Caco-2 (cell line): Measurements from ENCODE around the gene ARHGAP4. TPM values are rescaled to one million over a fixed set of nuclear protein-coding genes. Genes with fewer than 3 reads are reported as not detected.

Experiments
- BruUV-seq: library from RNA; stranded (reverse); fragments of 400-500 nt; replicated peaks from 2 replicates; lab custom pipeline; 2021; lab: Mats Ljungman, UMichigan
- CTCF ChIA-PET: fragments of 300-600 bp; sonication (Branson Sonifier 250); formaldehyde crosslinking; loops from one replicate; lab custom pipeline; 2022; ENCODE audit warnings: antibody characterized with exemption; lab: Charles Lee
- POLR2A ChIA-PET: fragments of 300-600 bp; sonication (Branson Sonifier 250); formaldehyde crosslinking; loops from one replicate; lab custom pipeline; 2022; ENCODE audit warnings: antibody characterized with exemption; lab: Charles Lee
- DNase-seq, 2 experiments: peaks; one replicate each; pipeline versions ENCODE4 v3.0.0 to v3.0.0-alpha.2; 2020 to 2022
- H3K27me3 ChIP-seq: replicated peaks from 2 replicates; pipeline ENCODE4 v1.6.0; 2011; ENCODE audit warnings: low read length; ENCODE audit not compliant: control insufficient read depth, insufficient read depth
- H3K36me3 ChIP-seq: 2 replicates; pipeline ENCODE4 v1.5.1; 2011; ENCODE audit warnings: low read length; ENCODE audit not compliant: control insufficient read depth, insufficient read depth
- H3K4me1 ChIP-seq: fragments of 250-450 bp; sonication (Bioruptor Pico); 2 replicates; pipeline ENCODE4 v1.5.1; 2020; ENCODE audit warnings: mild to moderate bottlenecking
- H3K4me3 ChIP-seq: 2 replicates; pipeline ENCODE4 v1.5.1; 2011; ENCODE audit warnings: low read depth, mild to moderate bottlenecking, control low read depth, low read length
- H3K9me3 ChIP-seq: fragments of 250-450 bp; sonication (Bioruptor Pico); 2 replicates; pipeline ENCODE4 v1.5.1; 2020; ENCODE audit warnings: mild to moderate bottlenecking, moderate library complexity
- H3K27ac Mint-ChIP-seq: one replicate; pipeline ENCODE4 v1.8.0; 2022; ENCODE audit warnings: mixed read lengths; ENCODE audit not compliant: unreplicated experiment
- H3K27me3 Mint-ChIP-seq: one replicate; pipeline ENCODE4 v1.8.0; 2022; ENCODE audit warnings: mixed read lengths; ENCODE audit not compliant: insufficient read depth, unreplicated experiment
- H3K36me3 Mint-ChIP-seq: one replicate; pipeline ENCODE4 v1.8.0; 2022; ENCODE audit warnings: mild to moderate bottlenecking, mixed read lengths; ENCODE audit not compliant: insufficient read depth, unreplicated experiment
- H3K4me1 Mint-ChIP-seq: one replicate; pipeline ENCODE4 v1.8.0; 2022; ENCODE audit warnings: low read depth, mixed read lengths; ENCODE audit not compliant: unreplicated experiment
- H3K4me3 Mint-ChIP-seq: one replicate; pipeline ENCODE4 v1.8.0; 2022; ENCODE audit warnings: mild to moderate bottlenecking, moderate library complexity, mixed read lengths; ENCODE audit not compliant: unreplicated experiment
- H3K9me3 Mint-ChIP-seq: one replicate; pipeline ENCODE4 v1.8.0; 2022; ENCODE audit warnings: mixed read lengths; ENCODE audit not compliant: unreplicated experiment
- CTCF ChIP-seq, 2 experiments: fragments of 200-600 bp in 1 of 2; IDR thresholded peaks; 1 replicate in 1 of 2; 2 replicates in 1 of 2; pipeline versions ENCODE4 v1.5.1 to v1.8.0; 2011 to 2022; ENCODE audit warnings: antibody characterized with exemption in 1 of 2, control low read depth in 1 of 2, inconsistent platforms in 1 of 2, low read depth in 1 of 2, low read length in 1 of 2, mild to moderate bottlenecking in 1 of 2, moderate library complexity in 1 of 2; ENCODE audit not compliant: insufficient read depth in 1 of 2, severe bottlenecking in 1 of 2, unreplicated experiment in 1 of 2
- intact Hi-C: fragments of 100-400 bp; cut with micrococcal nuclease; formaldehyde crosslinking; loops from one replicate; pipeline ENCODE4 v1.10.0; 2022; ENCODE audit not compliant: unreplicated experiment
- total RNA-seq: library from RNA; stranded (reverse); gene quantifications from 2 replicates; pipeline ENCODE4 v1.2.3, GENCODE V29; 2022

The ARHGAP4 gene
- total RNA-seq, 1 experiment from 2014 or later, result 15.7 TPM

- POLR2A ChIA-PET, result no interaction called here
- TF ChIP-seq CTCF (IDR thresholded peaks at IDR 0.05; ENCODE audit: insufficient read depth in 1 of 2, low read depth in 1 of 2, low read length in 1 of 2, severe bottlenecking in 1 of 2, unreplicated experiment in 1 of 2), result no peak
- Histone ChIP-seq H3K4me1 (0 out of 2 replicates have a peak, but pooled peaks cover 6% of the 10 kb centered on the region), H3K9me3 (no peaks in the 10 kb centered on the region), H3K36me3 (no peaks in the 10 kb centered on the region), H3K27me3 (no peaks in the 10 kb centered on the region), H3K4me3 (no peak overlapping the region)
- Mint-ChIP-seq H3K4me1 (peaks cover 5% of the 10 kb centered on the region), H3K9me3 (no peaks in the 10 kb centered on the region), H3K27me3 (no peaks in the 10 kb centered on the region), H3K27ac (no peak overlapping the region), H3K4me3 (no peak overlapping the region), H3K36me3 (peaks cover 7% of the 10 kb centered on the region)
- CTCF ChIA-PET, result no interaction called here
- no peak for DNase-seq
- intact Hi-C loops, result no loop called here
- no TSS peak for BruUV-seq
Measured at GRCh38 chrX:153941336-153942252, 15.5 kb upstream of the ARHGAP4 start.

- intact Hi-C loops, result no loop called here
- Histone ChIP-seq H3K4me1 (0 out of 2 replicates have a peak, but pooled peaks cover 6% of the 10 kb centered on the region), H3K36me3 (no peaks in the 10 kb centered on the region), H3K27me3 (no peaks in the 10 kb centered on the region), H3K4me3 (no peak overlapping the region), H3K9me3 (no peaks in the 10 kb centered on the region)
- no peak for DNase-seq
- H3K4me3 Mint-ChIP-seq, result no peak overlapping the region
- peaks cover 6% of the 10 kb centered on the region for H3K36me3 Mint-ChIP-seq
- H3K4me1 Mint-ChIP-seq, result peaks cover 5% of the 10 kb centered on the region
- BruUV-seq, result no TSS peak
- ChIA-PET POLR2A (interaction anchor here (0.6 kb wide), 1 partner anchor 11 kb away, joined by 3 read pairs; no protein-coding TSS in a partner anchor), CTCF (interaction anchor here (0.7 kb wide), 1 partner anchor 197 kb away, joined by 3 read pairs; no protein-coding TSS in a partner anchor)
- H3K27me3 Mint-ChIP-seq, result no peaks in the 10 kb centered on the region
- no peak overlapping the region for H3K27ac Mint-ChIP-seq
- TF ChIP-seq CTCF (IDR thresholded peaks at IDR 0.05; ENCODE audit: insufficient read depth in 1 of 2, low read depth in 1 of 2, low read length in 1 of 2, severe bottlenecking in 1 of 2, unreplicated experiment in 1 of 2), result no peak
- no peaks in the 10 kb centered on the region for H3K9me3 Mint-ChIP-seq
Measured at GRCh38 chrX:153939573-153939972, 13.5 kb upstream of the ARHGAP4 start.

GRCh38 chrX:153938226-153938786 lies 12.2 kb upstream of the ARHGAP4 start:
- Mint-ChIP-seq H3K4me3 (no peak overlapping the region), H3K4me1 (peaks cover 5% of the 10 kb centered on the region), H3K36me3 (peaks cover 6% of the 10 kb centered on the region), H3K27ac (no peak overlapping the region), H3K27me3 (no peaks in the 10 kb centered on the region), H3K9me3 (no peaks in the 10 kb centered on the region)
- Histone ChIP-seq H3K36me3 (no peaks in the 10 kb centered on the region), H3K4me3 (no peak overlapping the region), H3K4me1 (0 out of 2 replicates have a peak, but pooled peaks cover 6% of the 10 kb centered on the region), H3K9me3 (no peaks in the 10 kb centered on the region), H3K27me3 (no peaks in the 10 kb centered on the region)
- TF ChIP-seq CTCF (IDR thresholded peaks at IDR 0.05; ENCODE audit: insufficient read depth in 1 of 2, low read depth in 1 of 2, low read length in 1 of 2, severe bottlenecking in 1 of 2, unreplicated experiment in 1 of 2), result no peak
- POLR2A ChIA-PET, result no interaction called here
- intact Hi-C loops, result no loop called here
- CTCF ChIA-PET, result no interaction called here
- BruUV-seq, result no TSS peak
- DNase-seq, result no peak
